ENCODE results near the gene CFAP298. TPM values are rescaled to one million over a fixed set of nuclear protein-coding genes. Genes with fewer than 3 reads are reported as not detected.
"Not testable (repeated sequence)": the region's sequence is repeated elsewhere in the genome, so short reads cannot be mapped to it uniquely, and the experiment has no call there.

Gene CFAP298
- total RNA-seq, 4 donors from 2014 or later, result 24.2 to 34.8 (median 28.2) TPM

- Histone ChIP-seq H3K27ac (peak overlapping the region; percentile 79 to 96 (median 95)), H3K4me1 (peaks cover 7 to 30% (median 12%) of the 10 kb centered on the region in 3 donors), H3K9me3 (no peaks in the 10 kb centered on the region), H3K27me3 (no peaks in the 10 kb centered on the region), H3K36me3 (peaks cover 0 to 19% (median 0%) of the 10 kb centered on the region in 3 donors), H3K4me3 (peak overlapping the region; percentile 67 to 98 (median 91))
- no peak for DNase-seq
- 1 to 3% methylated on average over 11 to 14 of the region's 15 CpGs for WGBS, 2 donors
- no peak for TF ChIP-seq POLR2A (IDR thresholded peaks at IDR 0.05)
- TF ChIP-seq, protein P1, sequence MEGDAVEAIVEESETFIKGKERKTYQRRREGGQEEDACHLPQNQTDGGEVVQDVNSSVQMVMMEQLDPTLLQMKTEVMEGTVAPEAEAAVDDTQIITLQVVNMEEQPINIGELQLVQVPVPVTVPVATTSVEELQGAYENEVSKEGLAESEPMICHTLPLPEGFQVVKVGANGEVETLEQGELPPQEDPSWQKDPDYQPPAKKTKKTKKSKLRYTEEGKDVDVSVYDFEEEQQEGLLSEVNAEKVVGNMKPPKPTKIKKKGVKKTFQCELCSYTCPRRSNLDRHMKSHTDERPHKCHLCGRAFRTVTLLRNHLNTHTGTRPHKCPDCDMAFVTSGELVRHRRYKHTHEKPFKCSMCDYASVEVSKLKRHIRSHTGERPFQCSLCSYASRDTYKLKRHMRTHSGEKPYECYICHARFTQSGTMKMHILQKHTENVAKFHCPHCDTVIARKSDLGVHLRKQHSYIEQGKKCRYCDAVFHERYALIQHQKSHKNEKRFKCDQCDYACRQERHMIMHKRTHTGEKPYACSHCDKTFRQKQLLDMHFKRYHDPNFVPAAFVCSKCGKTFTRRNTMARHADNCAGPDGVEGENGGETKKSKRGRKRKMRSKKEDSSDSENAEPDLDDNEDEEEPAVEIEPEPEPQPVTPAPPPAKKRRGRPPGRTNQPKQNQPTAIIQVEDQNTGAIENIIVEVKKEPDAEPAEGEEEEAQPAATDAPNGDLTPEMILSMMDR (IDR thresholded peaks at IDR 0.05), result no peak
- intact Hi-C loops (cut with DNase I), result no loop called here
Measured at GRCh38 chr21:32612999-32613337, 791 bp upstream of the CFAP298 start.

GRCh38 chr21:32611471-32611997, 643 bp downstream of the CFAP298 start:
- no peak for DNase-seq
- H3K4me3 ChIP-seq, result peak overlapping the region; percentile 67 to 98 (median 91)
- no peaks in the 10 kb centered on the region for H3K9me3 ChIP-seq
- H3K27ac ChIP-seq, result peak overlapping the region; percentile 79 to 96 (median 95)
- TF ChIP-seq, protein P1 (IDR thresholded peaks at IDR 0.05), result no peak
- no peak for TF ChIP-seq POLR2A (IDR thresholded peaks at IDR 0.05)
- WGBS, 2 donors, result 0% methylated on average over 28 of the region's 28 CpGs
- H3K36me3 ChIP-seq, result peaks cover 0 to 34% (median under 1%) of the 10 kb centered on the region in 3 donors
- intact Hi-C loops (cut with DNase I), result no loop called here
- H3K4me1 ChIP-seq, result peaks cover 7 to 30% (median 12%) of the 10 kb centered on the region in 3 donors
- no peaks in the 10 kb centered on the region for H3K27me3 ChIP-seq

- H3K4me1 ChIP-seq, result peaks cover 7 to 30% (median 12%) of the 10 kb centered on the region in 3 donors
- H3K9me3 ChIP-seq; H3K27me3 ChIP-seq; DNase-seq; intact Hi-C loops (cut with DNase I): not testable (repeated sequence)
- H3K36me3 ChIP-seq, result peaks cover 0 to 39% (median 6%) of the 10 kb centered on the region in 3 donors
- WGBS, 2 donors, result 68 to 74% methylated on average over 17 of the region's 17 CpGs
- H3K4me3 ChIP-seq, result peak overlapping the region; percentile 67 to 98 (median 91)
- peak overlapping the region in 1 of 4 donors; percentile 96 for H3K27ac ChIP-seq
Measured at GRCh38 chr21:32610940-32611339, 1.2 kb downstream of the CFAP298 start.

- no peaks in the 10 kb centered on the region for H3K27me3 ChIP-seq
- 89 to 92% methylated on average over 4 to 5 of the region's 5 CpGs for WGBS, 2 donors
- H3K4me1 ChIP-seq, result peaks cover 7 to 30% (median 12%) of the 10 kb centered on the region in 3 donors
- intact Hi-C loops (cut with DNase I), result loop anchor here (10.0 kb wide), 1 partner anchor 204 kb away; no protein-coding TSS in a partner anchor
- H3K36me3 ChIP-seq, result peaks cover 5 to 60% (median 26%) of the 10 kb centered on the region in 3 donors
- DNase-seq, result no peak
- no peak overlapping the region for H3K27ac ChIP-seq
- H3K4me3 ChIP-seq, result no peak overlapping the region
- TF ChIP-seq POLR2A (IDR thresholded peaks at IDR 0.05), result no peak
- TF ChIP-seq, protein P1 (IDR thresholded peaks at IDR 0.05), result no peak
- H3K9me3 ChIP-seq, result no peaks in the 10 kb centered on the region
Measured at GRCh38 chr21:32608851-32609250, 3.3 kb downstream of the CFAP298 start.

GRCh38 chr21:32605469-32605868, 6.7 kb downstream of the CFAP298 start:
- H3K27me3 ChIP-seq, result no peaks in the 10 kb centered on the region
- H3K36me3 ChIP-seq, result peaks cover 6 to 90% (median 39%) of the 10 kb centered on the region in 3 donors
- H3K9me3 ChIP-seq, result no peaks in the 10 kb centered on the region
- WGBS, 2 donors, result 79 to 89% methylated on average over 5 to 8 of the region's 8 CpGs
- H3K4me3 ChIP-seq, result no peak overlapping the region
- H3K4me1 ChIP-seq, result peaks cover 0 to 9% (median 3%) of the 10 kb centered on the region in 3 donors
- TF ChIP-seq POLR2A (IDR thresholded peaks at IDR 0.05), result no peak
- no peak overlapping the region for H3K27ac ChIP-seq
- intact Hi-C loops (cut with DNase I), result loop anchor here (10.0 kb wide), 1 partner anchor 201 kb away; no protein-coding TSS in a partner anchor
- DNase-seq, result no peak

- no peak for TF ChIP-seq POLR2A (IDR thresholded peaks at IDR 0.05)
- TF ChIP-seq, protein P1 (IDR thresholded peaks at IDR 0.05), result no peak
- no peak overlapping the region for H3K27ac ChIP-seq
- 76 to 87% methylated on average over 8 of the region's 8 CpGs for WGBS, 2 donors
Measured at GRCh38 chr21:32604464-32604863, 7.7 kb downstream of the CFAP298 start.

More at GRCh38 chr21:32604464-32604863, 7.7 kb downstream of the CFAP298 start:
- H3K4me3 ChIP-seq, result no peak overlapping the region
- no peaks in the 10 kb centered on the region for H3K4me1 ChIP-seq
- no peaks in the 10 kb centered on the region for H3K9me3 ChIP-seq
- DNase-seq, result no peak
- intact Hi-C loops (cut with DNase I), result loop anchor here (10.0 kb wide), 1 partner anchor 200 kb away; no protein-coding TSS in a partner anchor
- H3K36me3 ChIP-seq, result peaks cover 6 to 96% (median 45%) of the 10 kb centered on the region in 3 donors
- H3K27me3 ChIP-seq, result no peaks in the 10 kb centered on the region
